ENCODE results near the gene MRPS30.
"Not testable (repeated sequence)": the region's sequence is repeated elsewhere in the genome, so short reads cannot be mapped to it uniquely, and the experiment has no call there.

Gene MRPS30

DNA sequence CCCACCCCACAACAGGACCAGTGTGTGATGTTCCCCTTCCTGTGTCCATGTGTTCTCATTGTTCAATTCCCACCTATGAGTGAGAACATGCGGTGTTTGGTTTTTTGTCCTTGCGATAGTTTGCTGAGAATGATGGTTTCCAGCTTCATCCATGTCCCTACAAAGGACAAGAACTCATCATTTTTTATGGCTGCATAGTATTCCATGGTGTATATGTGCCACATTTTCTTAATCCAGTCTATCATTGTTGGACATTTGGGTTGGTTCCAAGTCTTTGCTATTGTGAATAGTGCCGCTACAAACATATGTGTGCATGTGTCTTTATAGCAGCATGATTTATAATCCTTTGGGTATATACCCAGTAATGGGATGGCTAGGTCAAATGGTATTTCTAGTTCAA is 15.9 kb downstream of the MRPS30 start:
- not testable (repeated sequence) for DNase-seq

DNA sequence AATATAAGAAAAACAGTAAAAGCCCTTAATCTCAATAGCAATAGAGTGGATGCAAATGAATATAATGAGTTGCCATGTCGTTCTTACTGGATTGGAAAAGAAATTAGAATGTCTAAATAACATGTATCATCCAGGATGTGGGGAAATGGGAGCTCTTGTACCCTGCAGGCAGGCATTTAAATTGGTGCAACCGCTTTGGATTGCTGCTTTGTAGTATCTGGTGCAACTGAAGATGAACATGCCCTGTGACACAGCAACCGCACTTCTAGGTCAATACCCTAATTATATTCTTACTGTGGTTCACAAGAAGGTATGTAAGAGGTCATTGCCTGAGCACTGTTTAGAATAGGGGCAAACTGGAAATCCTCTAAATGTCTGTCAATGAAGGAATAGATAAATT is 18.9 kb downstream of the MRPS30 start:
- no peak for DNase-seq

DNA sequence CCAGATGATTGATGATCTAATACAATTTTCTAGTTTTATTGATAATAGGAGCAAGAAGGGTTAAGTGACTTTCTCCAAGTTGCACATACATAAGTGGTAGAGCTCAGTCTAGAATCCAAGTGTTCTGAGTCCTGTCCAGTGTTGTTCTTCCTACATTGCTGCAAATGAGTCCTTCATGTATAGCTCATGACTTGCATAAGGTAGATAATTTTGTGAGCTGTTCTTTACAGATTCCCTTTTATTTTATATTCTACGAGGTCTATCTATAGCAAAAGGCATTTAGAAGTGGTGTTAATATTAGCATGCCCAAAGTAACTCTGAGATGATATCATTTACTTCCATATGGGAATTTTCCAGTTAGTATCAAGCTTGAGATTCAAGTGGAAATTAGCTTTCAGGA is 20.0 kb downstream of the MRPS30 start:
- DNase-seq = no peak

DNA sequence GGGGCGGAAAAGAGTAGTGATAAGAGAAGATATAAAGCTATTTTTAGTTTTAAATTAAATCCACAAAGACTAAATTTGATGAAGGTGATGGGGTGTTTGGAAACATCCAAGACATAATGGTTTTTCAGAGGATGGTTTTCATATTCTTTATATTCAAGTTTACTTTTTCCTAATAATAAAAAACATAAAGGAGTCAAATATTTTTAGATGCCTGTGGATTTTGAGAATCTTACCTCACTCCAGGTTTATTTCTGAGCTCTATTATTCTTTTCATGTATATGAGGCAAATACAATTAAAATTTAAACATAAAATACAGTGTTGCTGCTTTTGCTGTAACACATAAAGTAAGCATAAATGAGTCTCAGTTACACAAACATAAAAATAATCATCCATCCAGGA is 22.2 kb downstream of the MRPS30 start:
- DNase-seq = no peak

DNA sequence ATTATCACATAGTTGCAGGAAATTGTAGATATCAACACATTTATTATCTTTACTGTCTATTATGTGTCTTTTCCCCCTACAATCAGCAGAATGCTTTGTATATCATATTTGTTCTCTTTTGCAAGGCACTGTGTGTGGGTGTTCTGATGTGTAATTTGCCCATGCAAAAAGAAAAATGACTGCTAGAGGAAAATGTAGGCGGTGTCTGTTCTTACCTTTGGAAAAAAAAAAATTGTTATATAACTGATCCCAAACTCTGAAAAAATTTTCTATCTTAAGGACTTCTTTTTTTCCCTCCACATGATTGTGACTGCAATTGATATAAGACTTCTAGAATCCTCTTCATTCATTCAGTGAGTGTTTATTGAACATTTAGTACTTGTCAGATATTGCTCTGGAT is 24.5 kb downstream of the MRPS30 start:
- DNase-seq = no peak

DNA sequence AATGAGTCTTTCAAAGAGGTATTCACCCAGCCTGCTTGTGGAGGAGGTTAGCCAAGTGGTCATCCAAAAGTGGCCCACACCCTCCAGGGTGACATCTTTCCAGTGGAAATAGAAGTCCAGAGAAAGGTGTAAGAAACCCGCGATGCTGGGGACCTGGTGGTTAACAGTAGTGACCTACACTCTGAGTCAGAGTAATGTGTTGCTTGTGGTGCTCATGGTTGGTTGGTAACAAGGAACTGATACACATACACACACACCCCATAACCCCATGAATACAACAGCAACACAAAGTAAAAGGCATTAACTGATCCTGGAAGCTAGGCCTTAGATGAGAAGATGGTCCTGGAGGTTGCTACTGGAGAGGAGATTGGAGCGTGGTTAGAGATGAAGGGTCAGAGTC is 26.9 kb downstream of the MRPS30 start:
- DNase-seq = no peak

DNA sequence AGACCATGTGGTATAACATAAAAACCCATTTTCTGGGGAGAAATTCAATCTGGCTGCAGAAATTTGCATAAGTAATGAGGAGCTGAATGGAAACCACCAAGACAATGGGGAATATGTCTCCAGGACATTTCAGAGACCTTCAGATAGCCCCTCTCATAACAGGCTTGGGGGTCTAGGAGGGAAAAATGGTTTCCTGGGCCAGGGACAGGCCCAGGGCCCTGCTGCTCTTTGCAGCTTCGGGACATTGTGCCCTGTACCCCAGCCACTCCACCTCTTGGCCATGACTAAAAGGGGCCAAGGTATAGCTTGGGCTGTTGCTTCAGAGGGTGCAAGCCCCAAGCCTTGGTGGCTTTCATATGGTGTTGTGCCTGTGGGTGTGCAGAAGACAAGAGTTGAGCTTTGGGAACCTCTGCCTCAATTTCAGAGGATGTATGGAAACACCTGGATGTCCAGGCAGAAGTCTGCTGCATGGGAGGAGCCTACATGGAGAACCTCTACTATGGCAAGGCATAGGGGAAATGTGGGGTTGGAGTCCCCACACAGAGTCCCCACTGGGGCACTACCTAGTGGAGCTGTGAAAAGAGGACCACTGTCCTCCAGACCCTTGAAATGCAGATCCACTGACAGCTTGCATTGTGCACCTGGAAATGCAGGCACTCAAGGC is 30.4 kb downstream of the MRPS30 start:
- no peak for DNase-seq

DNA sequence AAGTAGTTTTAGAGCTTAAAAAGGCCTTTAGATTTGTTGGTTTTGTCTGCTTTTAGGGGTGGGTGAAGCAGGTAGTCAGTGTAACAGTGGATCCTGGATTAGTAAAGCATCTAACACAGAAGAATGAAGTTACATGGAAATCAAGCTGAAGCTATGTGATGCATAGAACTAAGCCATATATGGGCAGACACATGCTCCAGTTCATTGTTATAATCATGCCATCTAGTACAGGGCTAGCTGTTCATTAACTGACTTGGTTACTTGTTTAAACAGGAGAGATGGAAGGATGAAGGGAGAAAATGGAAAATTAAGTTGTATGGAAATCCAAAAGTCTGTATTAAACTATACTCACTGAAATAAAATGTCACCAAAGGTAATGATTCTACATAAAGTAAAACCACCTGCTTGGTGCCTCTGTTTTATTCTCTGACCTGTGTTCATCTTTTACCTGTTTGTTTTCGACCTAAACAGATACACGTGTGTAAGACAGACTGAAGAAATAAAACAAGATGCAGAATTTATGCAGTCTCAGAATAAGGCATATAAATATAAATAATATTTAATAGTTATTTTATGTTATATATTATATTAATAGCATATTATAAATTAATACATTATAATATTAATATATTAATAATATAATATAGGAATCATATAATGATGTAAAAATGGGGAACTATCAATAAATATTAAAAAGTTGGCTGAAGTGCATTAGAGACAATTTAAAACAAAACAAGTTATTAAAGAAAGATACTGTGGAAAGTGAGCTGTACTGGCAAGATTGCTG is 33.9 kb downstream of the MRPS30 start:
- no peak for DNase-seq

DNA sequence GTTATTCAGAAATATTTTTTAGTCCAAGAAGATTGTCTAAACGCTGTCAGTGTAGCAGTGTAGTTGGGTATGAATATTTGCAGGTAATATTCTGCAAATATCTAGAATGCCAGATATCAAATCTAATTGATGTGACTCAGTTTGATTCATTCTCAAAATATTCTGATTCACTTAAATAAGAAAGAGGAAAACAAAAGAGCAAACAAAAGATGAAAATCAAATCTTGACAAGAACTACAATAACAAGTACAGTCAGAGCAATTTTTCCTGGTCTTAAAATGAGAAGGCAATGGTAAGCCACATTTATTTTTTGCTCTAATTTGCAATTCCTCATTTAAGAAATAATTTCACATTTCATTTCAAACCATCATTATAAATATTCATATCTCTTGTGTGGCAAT is 36.0 kb downstream of the MRPS30 start:
- DNase-seq = no peak

DNA sequence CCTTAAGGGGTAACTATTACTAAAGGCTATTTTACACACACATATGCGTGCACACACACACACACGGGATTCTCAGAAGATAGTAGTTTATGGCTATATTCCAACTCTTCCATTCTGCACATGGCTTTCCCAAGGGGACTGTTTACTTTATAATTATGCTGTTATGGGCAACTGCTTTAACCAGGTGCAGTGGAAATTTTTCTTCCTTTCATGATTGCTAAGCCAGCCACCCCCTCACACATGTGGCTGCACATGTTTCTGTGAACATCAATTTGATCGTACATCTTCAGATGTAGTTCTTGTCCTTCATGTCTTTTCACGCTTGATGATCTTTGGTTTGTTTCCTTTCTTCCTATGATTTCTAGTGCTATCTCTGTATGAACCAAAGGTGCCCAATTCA is 37.0 kb downstream of the MRPS30 start:
- no peak for DNase-seq

DNA sequence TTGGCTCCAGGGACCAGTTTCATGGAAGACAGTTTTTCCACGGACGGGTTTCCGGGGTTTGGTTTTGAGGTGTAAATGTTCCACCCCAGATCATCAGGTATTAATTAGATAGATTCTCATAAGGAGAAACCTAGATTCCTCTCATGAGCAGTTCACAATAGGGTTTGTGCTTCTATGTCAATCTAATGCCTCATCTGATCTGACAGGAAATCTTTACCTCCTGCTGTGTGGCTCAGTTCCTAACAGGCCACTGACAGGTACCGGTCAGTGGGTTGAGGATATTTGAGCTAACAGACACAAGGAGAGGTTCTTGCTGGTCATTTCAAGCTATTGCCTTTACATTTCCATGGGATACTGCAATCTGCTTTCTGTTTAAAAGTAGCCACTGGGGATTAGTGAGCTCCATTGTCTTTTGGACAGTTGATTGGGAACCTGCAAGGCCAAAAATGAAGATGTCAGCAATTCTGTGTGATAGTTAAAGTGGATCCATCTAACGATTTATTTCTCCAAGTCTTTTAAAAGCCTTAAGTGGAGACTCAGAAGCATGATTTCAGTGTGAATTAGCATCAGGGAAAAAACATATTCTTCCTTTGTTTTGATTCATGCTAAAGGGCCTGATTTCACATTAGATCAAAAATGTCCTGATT is 38.6 kb downstream of the MRPS30 start:
- no peak for DNase-seq

DNA sequence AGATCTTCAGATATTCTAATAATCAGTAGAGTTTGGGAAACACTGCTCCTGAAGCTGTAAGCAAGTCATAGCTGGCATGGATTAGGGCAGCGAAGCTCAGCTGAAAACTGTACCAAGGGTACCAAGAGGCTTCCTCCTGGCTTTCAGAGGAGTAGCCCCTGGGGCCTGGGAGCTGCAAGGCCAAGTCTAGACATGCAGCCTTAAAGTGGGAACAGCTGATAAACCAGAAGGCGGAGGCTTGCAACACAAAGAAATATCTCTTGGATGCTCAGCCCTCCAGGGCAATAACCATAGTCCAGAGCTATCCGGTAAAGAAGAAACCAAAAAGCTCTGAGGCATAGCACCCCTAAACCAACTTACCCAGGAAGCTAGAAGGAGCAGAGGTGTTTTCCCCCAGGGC is 51.5 kb downstream of the MRPS30 start:
- no peak for DNase-seq

DNA sequence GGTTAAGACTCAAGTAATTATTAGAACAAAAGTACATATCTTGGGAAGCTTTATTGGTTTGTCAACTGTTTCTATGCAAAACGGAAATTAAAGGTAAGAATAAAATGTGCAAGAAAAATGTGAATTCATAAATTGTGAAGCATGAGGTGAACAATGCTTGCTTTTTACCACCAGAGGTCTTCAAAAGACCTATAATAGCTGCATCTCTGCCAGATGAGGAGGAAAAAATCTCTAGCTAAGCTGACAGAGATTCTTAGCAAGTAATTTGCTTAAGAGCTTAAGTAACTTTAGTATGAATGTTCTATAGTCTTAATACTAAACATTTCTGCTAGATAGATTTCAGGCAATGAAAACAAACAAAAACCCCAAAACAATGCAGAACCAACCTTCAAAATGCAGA is 54.1 kb downstream of the MRPS30 start:
- DNase-seq = no peak
